Chondrocyte (in vitro differentiated cells): ENCODE data around the gene EIF2A. TPM values are rescaled to one million over a fixed set of nuclear protein-coding genes. Genes with fewer than 3 reads are reported as not detected.
"Not testable (repeated sequence)": the region's sequence is repeated elsewhere in the genome, so short reads cannot be mapped to it uniquely, and the experiment has no call there.

Experiments used
- DNase-seq: peaks from one replicate; pipeline ENCODE4 v3.0.0; 2021; ENCODE audit warnings: mixed read lengths, low spot score
- H3K27ac Mint-ChIP-seq: one replicate; pipeline ENCODE4 v1.8.0; 2021; ENCODE audit warnings: mild to moderate bottlenecking, moderate library complexity, mixed read lengths; ENCODE audit not compliant: unreplicated experiment
- H3K27me3 Mint-ChIP-seq: 2 replicates; pipeline ENCODE4 v1.8.0; 2021; ENCODE audit warnings: low read depth, mixed read lengths
- H3K36me3 Mint-ChIP-seq: 2 replicates; pipeline ENCODE4 v1.8.0; 2021; ENCODE audit warnings: low read depth, mixed read lengths
- H3K4me1 Mint-ChIP-seq: 2 replicates; pipeline ENCODE4 v1.8.0; 2021; ENCODE audit warnings: low read depth, mild to moderate bottlenecking, mixed read lengths
- H3K4me3 Mint-ChIP-seq: one replicate; pipeline ENCODE4 v1.8.0; 2021; ENCODE audit warnings: mild to moderate bottlenecking, moderate library complexity, mixed read lengths; ENCODE audit not compliant: unreplicated experiment
- H3K9me3 Mint-ChIP-seq: 2 replicates; pipeline ENCODE4 v1.8.0; 2021; ENCODE audit warnings: low read depth, mixed read lengths
- long read RNA-seq: library from polyadenylated mRNA; stranded (forward); transcript quantifications from one replicate; pipeline ENCODE4 v2.0.0, GENCODE V29; 2021
- total RNA-seq: library from RNA; stranded (reverse); gene quantifications from 3 replicates; pipeline ENCODE4 v1.2.1, GENCODE V29; 2021
- TF ChIP-seq, protein P1 (sequence below): fragments of 200-600 bp; sonication (generic); IDR thresholded peaks from 2 replicates; pipeline ENCODE4 v1.5.0; 2021; ENCODE audit warnings: antibody characterized with exemption, mild to moderate bottlenecking, moderate library complexity

Gene EIF2A
- 48.4 to 73.0 TPM (median 52.4 TPM) in 3 replicates for total RNA-seq
- long read RNA-seq, transcript EIF2A-203 (14 exons, 2,198 nt): major isoform, 41 of 54 reads
- long read RNA-seq, partial matches to known transcripts: 2 of 54 reads
- long read RNA-seq, other reads (novel, unspliced or antisense): 8 of 54 reads

DNA sequence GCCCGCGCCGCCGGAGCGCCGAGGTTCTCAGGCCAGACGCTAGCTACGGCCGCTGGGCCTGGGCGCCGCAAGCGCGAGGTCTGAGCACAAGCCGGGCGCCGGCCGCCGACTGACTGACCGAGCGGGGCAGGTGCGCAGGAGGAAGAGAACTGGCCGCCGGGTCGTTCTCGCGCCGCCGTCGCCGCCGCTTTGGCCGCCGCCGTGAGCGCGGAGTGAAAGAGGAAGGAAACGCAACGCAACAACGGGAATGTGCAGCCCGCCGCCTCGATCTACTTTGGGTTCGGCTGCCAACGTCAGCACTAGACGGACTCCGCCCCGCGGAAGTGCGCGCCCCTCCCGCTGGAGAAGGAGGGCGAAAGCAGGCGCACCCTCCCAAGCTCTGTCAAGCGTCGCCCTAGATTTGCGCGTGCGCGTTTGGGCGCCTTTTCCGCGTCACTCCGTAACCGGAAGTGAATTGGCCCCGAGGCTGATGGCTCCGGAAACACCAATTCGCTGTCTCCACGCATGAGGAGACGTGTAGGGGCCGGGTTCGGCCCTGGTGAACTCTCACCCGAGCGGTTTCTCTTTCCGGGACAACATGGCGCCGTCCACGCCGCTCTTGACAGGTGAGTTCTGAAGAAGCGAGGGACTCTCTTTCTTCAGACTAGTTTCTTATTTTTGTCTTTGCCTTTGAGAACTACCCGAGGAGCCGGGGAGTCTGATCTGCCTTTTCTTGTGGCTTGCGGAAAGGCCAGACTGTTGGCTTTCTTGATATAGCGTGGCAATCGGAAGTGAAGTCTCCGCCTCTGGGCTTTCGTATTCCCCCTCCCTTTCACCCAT, at the start of gene EIF2A, which contains the start of gene SERP1:
Gene EIF2A, plus strand, starts transcription at position 562 of the 819 bp plus-strand sequence. Its CDS starts 16 bp downstream, at position 578.
Gene SERP1, minus strand, starts transcription at position 271 of the 819 bp plus-strand sequence. CDS start 361 bp downstream, outside the sequence.
- Mint-ChIP-seq H3K9me3 (no peaks in the 10 kb centered on the region), H3K27ac (peak within 1 kb of the TSS; percentile 98), H3K36me3 (peaks cover 6% of the 10 kb centered on the region), H3K4me3 (peak within 1 kb of the TSS; percentile 88), H3K4me1 (peaks cover 43% of the 10 kb centered on the region), H3K27me3 (no peaks in the 10 kb centered on the region)
- TF ChIP-seq, protein P1, sequence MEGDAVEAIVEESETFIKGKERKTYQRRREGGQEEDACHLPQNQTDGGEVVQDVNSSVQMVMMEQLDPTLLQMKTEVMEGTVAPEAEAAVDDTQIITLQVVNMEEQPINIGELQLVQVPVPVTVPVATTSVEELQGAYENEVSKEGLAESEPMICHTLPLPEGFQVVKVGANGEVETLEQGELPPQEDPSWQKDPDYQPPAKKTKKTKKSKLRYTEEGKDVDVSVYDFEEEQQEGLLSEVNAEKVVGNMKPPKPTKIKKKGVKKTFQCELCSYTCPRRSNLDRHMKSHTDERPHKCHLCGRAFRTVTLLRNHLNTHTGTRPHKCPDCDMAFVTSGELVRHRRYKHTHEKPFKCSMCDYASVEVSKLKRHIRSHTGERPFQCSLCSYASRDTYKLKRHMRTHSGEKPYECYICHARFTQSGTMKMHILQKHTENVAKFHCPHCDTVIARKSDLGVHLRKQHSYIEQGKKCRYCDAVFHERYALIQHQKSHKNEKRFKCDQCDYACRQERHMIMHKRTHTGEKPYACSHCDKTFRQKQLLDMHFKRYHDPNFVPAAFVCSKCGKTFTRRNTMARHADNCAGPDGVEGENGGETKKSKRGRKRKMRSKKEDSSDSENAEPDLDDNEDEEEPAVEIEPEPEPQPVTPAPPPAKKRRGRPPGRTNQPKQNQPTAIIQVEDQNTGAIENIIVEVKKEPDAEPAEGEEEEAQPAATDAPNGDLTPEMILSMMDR: no peak
- DNase-seq: peak; percentile 99

DNA sequence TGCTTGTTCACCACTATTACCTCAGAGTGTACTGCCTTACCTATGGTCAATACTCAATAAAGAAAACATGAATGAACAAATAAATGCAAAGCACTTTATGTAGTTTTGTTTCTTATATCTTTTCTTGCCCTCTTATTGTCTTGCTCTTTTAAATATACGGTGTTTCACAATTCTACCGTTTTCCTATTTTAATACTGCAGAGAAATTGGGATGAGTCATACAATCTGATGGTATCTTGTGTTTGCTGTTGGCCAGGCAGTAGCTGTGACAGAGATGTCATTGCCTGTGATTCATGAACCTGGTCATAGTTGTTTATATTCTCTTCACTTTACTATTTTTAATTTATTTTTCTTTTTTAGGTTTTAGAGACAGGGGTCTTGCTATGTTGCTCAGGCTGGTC, 48.6 kb upstream of the EIF2A start:
- H3K27me3 Mint-ChIP-seq: no peaks in the 10 kb centered on the region
- TF ChIP-seq, protein P1: no peak
- no peak overlapping the region for H3K27ac Mint-ChIP-seq
- peaks cover 1% of the 10 kb centered on the region for H3K36me3 Mint-ChIP-seq
- peaks cover 8% of the 10 kb centered on the region for H3K4me1 Mint-ChIP-seq
- DNase-seq: no peak
- H3K4me3 Mint-ChIP-seq: no peak overlapping the region
- peaks cover 6% of the 10 kb centered on the region for H3K9me3 Mint-ChIP-seq

DNA sequence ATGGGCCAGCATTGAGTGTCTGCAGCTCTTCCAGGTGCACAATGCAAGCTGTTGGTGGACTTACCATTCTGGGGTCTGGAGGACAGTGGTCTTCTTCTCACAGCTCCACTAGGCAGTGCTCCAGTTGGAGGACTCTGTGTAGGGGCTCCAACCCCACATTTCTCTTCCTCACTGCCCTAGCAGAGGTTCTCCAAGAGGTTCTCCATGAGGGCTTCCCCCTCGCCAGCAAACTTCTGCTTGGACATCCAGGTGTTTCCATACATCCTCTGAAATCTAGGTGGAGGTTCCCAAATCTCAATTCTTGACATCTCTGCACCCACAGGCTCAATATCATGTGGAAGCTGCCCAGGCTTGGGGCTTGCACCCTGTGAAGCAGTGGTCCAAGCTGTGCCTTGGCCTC, 45.6 kb upstream of the EIF2A start:
- not testable (repeated sequence) for DNase-seq, H3K27ac Mint-ChIP-seq, H3K4me3 Mint-ChIP-seq, H3K9me3 Mint-ChIP-seq, H3K36me3 Mint-ChIP-seq, H3K27me3 Mint-ChIP-seq, H3K4me1 Mint-ChIP-seq

DNA sequence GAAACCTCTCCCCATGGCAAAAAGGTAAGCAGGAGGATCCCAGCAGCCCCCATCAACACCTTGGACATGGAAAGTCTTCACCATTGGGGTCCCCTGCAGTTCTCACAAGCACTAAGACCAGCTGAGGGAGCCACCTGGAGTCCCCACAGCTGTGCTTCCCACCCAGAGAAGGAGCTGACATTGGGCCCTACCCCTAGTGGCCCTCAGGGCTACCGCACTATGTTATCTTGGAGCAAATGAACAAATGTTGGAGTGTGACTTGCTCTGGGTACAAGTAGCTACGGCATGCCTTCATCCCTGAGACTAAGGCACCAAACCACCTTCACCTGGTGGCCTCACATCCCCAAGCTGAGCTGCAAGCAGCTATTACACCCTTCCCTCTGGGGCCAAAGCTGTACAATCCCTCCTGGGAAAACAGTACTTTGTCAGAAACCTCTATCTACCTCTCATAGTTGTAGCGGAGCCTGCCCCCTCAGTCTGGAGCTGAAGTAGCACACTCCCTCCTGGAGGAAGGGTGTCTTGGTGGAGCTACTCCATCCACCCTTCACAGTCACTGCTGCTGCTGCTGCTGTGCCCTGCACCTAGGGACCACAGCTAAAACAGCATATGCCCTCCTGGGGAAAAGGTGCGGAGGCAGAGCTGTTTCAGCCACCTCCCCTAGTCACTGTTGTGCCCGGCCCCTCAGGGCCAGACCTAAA, 43.0 kb upstream of the EIF2A start:
- TF ChIP-seq, protein P1: no peak
- H3K27me3 Mint-ChIP-seq: no peaks in the 10 kb centered on the region
- H3K4me1 Mint-ChIP-seq: no peaks in the 10 kb centered on the region
- H3K4me3 Mint-ChIP-seq: no peak overlapping the region
- H3K27ac Mint-ChIP-seq: no peak overlapping the region
- no peak for DNase-seq
- peaks cover 4% of the 10 kb centered on the region for H3K36me3 Mint-ChIP-seq
- peaks cover 15% of the 10 kb centered on the region for H3K9me3 Mint-ChIP-seq

DNA sequence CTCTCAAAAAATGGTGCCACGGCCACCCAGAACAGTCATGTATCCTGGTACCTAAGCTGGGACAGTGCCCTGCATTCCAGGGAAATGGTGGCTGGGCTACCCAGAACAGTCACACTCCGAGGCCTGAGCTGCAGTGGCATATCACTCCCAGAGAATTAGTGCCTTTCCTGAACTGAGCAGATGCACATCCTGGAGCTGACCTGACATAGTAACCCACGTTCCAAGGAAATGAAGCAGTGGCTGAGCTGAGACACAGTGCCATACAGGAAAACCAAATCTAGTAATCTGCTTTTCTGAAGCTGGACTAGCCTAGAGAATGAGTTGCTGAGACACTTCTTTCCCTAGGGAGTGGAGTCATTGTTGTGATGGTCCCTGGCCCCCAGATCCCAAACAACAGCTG, 42.1 kb upstream of the EIF2A start:
- Mint-ChIP-seq H3K4me1 (no peaks in the 10 kb centered on the region), H3K36me3 (peaks cover 4% of the 10 kb centered on the region), H3K27ac (no peak overlapping the region), H3K9me3 (peaks cover 15% of the 10 kb centered on the region), H3K4me3 (no peak overlapping the region), H3K27me3 (no peaks in the 10 kb centered on the region)
- TF ChIP-seq, protein P1: no peak
- DNase-seq: no peak
